Activated T-cell treated with anti-CD3 and anti-CD28 coated beads, Interleukin-2, amount 50 U/mL, for 24 hours (primary cell): ENCODE measurements around the gene DNASE1L3.
"Not testable (repeated sequence)": the region's sequence is repeated elsewhere in the genome, so short reads cannot be mapped to it uniquely, and the experiment has no call there.

Experiments used
- DNase-seq: peaks from one replicate; pipeline ENCODE4 v3.0.0-alpha.2; 2020
- H3K27ac Mint-ChIP-seq: 2 replicates; pipeline ENCODE4 v1.8.0; 2020; ENCODE audit warnings: mild to moderate bottlenecking, mixed read lengths
- H3K27me3 Mint-ChIP-seq: 2 replicates; pipeline ENCODE4 v1.8.0; 2020; ENCODE audit warnings: mixed read lengths
- H3K36me3 Mint-ChIP-seq: 2 replicates; pipeline ENCODE4 v1.8.0; 2020; ENCODE audit warnings: low read depth, mixed read lengths
- H3K4me1 Mint-ChIP-seq: 2 replicates; pipeline ENCODE4 v1.8.0; 2020; ENCODE audit warnings: low read depth, mixed read lengths
- H3K4me3 Mint-ChIP-seq: 2 replicates; pipeline ENCODE4 v1.8.0; 2020; ENCODE audit warnings: mild to moderate bottlenecking, moderate library complexity, mixed read lengths
- H3K9me3 Mint-ChIP-seq: 2 replicates; pipeline ENCODE4 v1.8.0; 2020; ENCODE audit warnings: mixed read lengths

Gene DNASE1L3, protein sequence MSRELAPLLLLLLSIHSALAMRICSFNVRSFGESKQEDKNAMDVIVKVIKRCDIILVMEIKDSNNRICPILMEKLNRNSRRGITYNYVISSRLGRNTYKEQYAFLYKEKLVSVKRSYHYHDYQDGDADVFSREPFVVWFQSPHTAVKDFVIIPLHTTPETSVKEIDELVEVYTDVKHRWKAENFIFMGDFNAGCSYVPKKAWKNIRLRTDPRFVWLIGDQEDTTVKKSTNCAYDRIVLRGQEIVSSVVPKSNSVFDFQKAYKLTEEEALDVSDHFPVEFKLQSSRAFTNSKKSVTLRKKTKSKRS

DNA sequence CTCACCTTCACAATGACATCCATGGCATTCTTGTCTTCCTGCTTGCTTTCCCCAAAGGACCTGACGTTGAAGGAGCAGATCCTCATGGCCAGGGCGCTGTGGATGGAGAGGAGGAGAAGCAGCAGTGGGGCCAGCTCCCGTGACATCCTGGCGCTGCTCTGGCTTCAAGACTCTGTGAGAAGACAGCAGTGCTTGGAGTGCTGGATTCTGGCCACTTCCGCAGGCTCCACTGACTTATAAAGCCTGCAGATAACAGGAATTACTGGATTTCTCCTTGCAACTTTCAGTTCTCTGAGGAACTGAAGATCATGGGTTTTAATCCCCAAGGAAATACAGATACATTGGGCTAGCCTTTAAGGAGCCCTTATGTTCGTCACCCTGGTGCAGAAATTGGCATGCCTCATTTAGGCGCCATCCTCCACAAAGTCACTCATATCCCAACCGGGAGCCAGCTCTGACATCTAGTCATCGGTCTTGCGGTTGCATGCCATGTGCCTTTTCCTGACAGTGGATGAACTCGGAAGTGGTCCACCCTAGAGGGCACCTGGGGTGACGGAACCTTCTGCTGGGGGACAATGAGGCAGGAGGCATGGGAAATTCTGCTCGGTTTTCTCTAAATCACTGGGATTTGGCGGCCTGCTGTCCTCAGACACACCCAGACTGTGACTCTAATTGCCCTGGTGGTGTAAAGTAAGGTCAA, at the start of gene DNASE1L3:
Gene DNASE1L3, minus strand, starts transcription at position 212 of the 700 bp plus-strand sequence. Its CDS starts 66 bp downstream, at position 146.
- Mint-ChIP-seq H3K27me3 (peaks cover 22% of the 10 kb centered on the region), H3K27ac (no peak within 1 kb of the TSS), H3K9me3 (no peaks in the 10 kb centered on the region), H3K4me3 (no peak within 1 kb of the TSS), H3K36me3 (no peaks in the 10 kb centered on the region), H3K4me1 (peaks cover 35% of the 10 kb centered on the region)
- DNase-seq, result no peak

DNA sequence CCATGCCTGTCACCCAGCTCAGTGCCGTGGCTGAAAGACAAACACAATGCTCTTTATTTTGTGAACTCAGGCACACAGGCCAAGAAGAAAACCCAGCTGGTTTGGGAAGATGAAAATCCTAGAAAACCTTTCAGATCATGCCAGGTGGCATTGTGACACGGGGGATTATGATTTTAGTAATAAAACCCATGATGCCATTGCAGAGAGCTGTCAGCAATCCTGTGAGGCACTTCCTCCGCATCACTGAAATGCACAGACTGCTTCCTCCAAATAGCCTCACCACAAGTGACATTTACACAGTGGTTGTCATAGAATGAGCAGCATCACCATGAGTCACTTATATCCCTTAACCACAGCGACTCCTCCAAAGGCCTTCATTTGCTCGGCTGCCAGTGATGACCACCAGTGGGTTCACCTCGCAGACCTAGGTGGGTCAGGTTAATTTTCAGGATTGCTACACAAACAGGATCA, 49.5 kb upstream of the DNASE1L3 start:
- Mint-ChIP-seq H3K27ac (peak overlapping the region; percentile 26), H3K36me3 (peaks cover 28% of the 10 kb centered on the region), H3K9me3 (no peaks in the 10 kb centered on the region), H3K27me3 (no peaks in the 10 kb centered on the region), H3K4me3 (no peak overlapping the region), H3K4me1 (peaks cover 10% of the 10 kb centered on the region)
- no peak for DNase-seq

DNA sequence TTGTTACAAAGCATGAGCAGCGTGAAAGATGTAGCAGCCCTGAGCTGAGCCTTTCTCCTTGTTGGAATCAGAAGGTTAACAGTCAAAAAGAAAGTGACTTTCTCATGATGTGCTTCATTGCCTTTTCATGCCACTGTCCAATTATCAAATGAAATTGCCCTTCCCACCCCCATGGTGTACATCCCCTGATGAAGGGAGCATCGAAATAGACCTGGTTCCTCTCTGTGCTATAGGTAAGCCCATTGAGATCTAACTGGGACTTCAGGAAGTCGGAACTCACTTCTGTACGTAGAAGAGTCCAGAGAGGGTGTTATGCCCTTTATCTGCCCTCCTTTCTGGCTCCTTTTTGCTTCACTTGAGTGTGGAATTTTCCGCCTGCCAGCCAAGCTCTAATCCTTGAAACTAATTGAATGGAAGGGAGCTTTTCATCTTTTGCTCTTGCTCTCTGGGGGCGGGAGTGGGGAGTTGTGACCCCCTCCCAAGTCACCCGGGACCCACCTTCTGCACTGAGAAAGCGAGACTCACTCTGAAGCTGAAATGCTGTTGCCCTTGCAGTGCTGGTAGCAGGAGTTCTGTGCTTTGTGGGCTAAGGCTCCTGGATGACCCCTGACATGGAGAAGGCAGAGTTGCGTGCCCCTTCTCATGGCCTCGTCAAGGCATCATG, 47.8 kb upstream of the DNASE1L3 start:
- H3K36me3 Mint-ChIP-seq, result peaks cover 28% of the 10 kb centered on the region
- no peak overlapping the region for H3K4me3 Mint-ChIP-seq
- no peak overlapping the region for H3K27ac Mint-ChIP-seq

DNA sequence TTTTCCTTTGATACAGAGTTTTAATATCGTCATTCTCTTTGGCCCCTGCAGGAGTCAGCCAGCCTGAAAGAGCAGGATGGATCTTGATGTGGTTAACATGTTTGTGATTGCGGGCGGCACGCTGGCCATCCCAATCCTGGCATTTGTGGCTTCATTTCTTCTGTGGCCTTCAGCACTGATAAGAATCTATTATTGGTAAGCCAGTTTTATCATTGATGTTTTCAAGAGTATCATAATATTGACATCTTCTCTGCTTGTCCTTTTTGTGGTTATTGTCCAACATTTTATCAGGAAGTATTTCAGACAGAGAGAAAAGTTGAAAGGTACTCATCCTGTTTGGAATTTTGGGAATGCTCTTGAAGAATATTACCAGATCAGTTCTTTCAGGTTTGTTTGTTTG, 45.7 kb upstream of the DNASE1L3 start:
- Mint-ChIP-seq H3K36me3 (peaks cover 31% of the 10 kb centered on the region), H3K27me3 (no peaks in the 10 kb centered on the region), H3K9me3 (no peaks in the 10 kb centered on the region), H3K4me1 (peaks cover 12% of the 10 kb centered on the region), H3K4me3 (no peak overlapping the region), H3K27ac (no peak overlapping the region)
- no peak for DNase-seq

More for the DNA sequence above, 47.8 kb upstream of the DNASE1L3 start:
- DNase-seq, result no peak
- H3K9me3 Mint-ChIP-seq, result no peaks in the 10 kb centered on the region
- H3K4me1 Mint-ChIP-seq, result peaks cover 10% of the 10 kb centered on the region
- H3K27me3 Mint-ChIP-seq, result no peaks in the 10 kb centered on the region

DNA sequence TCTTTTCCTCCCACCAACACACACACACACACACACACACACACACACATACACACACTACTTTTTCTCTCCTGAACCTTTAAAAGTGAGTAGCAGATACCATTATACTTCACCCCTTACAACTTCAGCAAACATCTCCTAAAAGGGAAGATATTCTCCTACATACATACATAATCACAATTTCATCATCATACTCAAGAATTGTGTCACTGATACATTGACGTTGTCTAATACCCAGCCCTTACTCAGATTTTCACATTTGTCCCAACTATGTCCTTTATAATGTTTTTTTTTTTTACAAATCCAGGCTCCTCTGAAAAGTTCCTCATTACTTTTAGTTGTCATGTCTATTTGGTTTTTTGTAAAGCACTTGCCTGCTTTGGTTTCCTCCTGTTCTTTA, 45.3 kb upstream of the DNASE1L3 start:
- H3K27ac Mint-ChIP-seq, result no peak overlapping the region

DNA sequence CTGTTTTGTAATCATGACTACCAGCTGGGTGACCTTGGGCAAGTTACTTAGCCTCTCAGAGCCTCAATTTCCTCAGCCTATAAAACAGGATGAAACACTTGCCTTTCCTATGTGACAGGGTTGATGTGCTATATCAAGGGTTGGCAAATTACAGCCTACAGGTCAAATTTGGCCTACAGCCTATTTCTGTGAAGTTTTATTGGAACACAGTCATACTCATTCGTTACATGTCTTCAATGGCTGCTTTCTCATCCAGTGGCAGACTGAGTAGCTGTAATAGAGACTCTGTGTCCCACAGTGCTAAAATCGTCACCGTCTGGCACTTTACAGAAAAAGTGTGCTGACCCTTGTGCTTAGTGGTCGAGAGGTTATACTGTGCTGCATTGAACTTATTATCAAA, 43.4 kb upstream of the DNASE1L3 start:
- Mint-ChIP-seq H3K36me3 (peaks cover 29% of the 10 kb centered on the region), H3K27me3 (no peaks in the 10 kb centered on the region), H3K27ac (no peak overlapping the region), H3K4me1 (peaks cover 5% of the 10 kb centered on the region), H3K4me3 (no peak overlapping the region), H3K9me3 (no peaks in the 10 kb centered on the region)
- no peak for DNase-seq

More for the DNA sequence above, 45.3 kb upstream of the DNASE1L3 start:
- Mint-ChIP-seq H3K4me3 (no peak overlapping the region), H3K9me3 (no peaks in the 10 kb centered on the region), H3K36me3 (peaks cover 32% of the 10 kb centered on the region), H3K27me3 (no peaks in the 10 kb centered on the region), H3K4me1 (peaks cover 12% of the 10 kb centered on the region)
- DNase-seq, result no peak

DNA sequence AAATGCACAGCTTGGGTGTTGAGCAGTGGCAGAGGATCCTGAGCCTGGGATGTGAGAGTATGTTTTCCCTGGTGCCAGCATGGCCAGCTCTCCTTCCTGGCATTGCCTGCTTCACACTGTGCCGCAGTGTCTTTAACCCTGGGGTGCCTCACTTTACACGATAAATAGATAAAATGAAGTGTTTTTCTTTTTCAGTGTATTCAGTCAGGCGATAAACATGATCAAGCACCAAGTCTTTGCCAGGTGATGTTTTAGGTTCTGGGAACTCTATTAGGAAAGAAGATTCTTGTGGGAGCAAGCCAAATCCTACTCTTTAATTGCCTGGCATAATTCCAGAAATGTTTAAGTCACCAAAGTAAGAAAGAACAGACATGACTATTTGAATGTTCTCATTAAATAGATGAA, 40.9 kb upstream of the DNASE1L3 start:
- Mint-ChIP-seq H3K27ac (no peak overlapping the region), H3K9me3 (no peaks in the 10 kb centered on the region), H3K4me1 (peaks cover 5% of the 10 kb centered on the region), H3K4me3 (no peak overlapping the region), H3K27me3 (no peaks in the 10 kb centered on the region), H3K36me3 (peaks cover 7% of the 10 kb centered on the region)
- DNase-seq, result no peak

DNA sequence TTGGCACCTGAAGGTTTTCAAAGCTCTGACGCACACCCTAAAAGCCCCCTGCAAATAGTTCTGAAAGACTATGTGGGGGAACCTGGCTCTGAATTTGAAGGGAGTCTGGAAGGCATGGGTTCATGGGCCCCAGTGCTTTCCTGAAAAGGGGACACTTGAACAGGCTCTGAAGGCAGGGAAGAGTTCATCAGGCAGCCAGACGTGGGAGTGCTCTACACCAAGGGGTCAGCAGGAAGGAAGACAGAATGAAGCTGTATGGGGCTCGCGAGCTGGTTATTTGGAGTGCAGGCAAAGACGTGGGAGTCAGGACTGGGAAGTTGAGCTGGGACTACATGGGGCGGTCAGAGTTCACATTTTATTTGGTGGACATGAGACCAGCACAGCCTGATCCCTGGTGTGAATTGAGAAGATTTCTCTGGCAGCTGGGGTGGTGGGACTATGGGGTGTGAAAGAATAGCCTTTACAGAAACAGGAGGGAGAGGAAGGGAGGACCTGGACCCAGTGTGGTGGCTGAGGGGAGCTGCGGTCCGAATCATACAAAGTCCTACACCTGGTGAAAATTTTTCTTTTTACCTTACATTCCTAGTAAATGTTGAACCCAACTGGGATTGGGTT, 39.4 kb upstream of the DNASE1L3 start:
- peaks cover 6% of the 10 kb centered on the region for H3K36me3 Mint-ChIP-seq
- no peaks in the 10 kb centered on the region for H3K27me3 Mint-ChIP-seq
- no peak for DNase-seq
- H3K9me3 Mint-ChIP-seq, result no peaks in the 10 kb centered on the region
- peaks cover 5% of the 10 kb centered on the region for H3K4me1 Mint-ChIP-seq
- H3K27ac Mint-ChIP-seq, result no peak overlapping the region
- H3K4me3 Mint-ChIP-seq, result no peak overlapping the region

DNA sequence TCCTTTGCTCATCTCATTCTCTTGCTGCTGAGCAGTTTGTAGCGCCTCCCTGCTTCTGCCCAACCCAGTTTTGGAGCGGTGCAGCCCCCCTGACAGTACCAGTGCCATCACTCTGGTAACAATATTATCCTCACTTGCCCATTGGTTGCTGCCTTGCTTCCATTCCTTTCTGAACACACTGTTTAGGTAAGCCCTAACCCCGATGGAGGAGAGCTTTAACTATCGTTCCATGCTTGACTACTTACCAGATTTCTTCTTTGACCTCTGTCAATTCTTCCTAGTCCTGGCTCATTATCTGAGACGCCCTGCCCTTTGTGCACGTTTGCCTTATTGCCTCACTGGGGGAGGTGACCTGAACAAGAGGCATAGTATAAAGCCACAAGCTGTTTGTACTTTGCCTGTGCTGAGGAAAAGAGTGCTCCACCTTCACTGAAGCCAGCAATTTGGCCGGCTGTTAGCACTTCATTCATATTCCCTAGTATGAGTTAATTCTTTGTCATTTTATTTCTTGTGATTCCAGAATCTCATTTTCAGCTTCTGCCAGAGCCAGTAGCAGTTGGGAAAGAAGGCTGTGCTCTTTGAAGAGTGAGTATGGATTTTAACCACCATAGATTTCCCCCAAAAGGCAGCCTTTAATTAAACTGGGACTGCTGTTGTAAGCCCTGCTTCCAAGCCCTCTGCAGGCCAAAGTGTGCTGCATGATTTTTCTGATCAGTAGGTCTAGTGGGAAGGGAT, 38.8 kb upstream of the DNASE1L3 start:
- Mint-ChIP-seq H3K27me3 (no peaks in the 10 kb centered on the region), H3K4me1 (peaks cover 5% of the 10 kb centered on the region), H3K4me3 (no peak overlapping the region)

DNA sequence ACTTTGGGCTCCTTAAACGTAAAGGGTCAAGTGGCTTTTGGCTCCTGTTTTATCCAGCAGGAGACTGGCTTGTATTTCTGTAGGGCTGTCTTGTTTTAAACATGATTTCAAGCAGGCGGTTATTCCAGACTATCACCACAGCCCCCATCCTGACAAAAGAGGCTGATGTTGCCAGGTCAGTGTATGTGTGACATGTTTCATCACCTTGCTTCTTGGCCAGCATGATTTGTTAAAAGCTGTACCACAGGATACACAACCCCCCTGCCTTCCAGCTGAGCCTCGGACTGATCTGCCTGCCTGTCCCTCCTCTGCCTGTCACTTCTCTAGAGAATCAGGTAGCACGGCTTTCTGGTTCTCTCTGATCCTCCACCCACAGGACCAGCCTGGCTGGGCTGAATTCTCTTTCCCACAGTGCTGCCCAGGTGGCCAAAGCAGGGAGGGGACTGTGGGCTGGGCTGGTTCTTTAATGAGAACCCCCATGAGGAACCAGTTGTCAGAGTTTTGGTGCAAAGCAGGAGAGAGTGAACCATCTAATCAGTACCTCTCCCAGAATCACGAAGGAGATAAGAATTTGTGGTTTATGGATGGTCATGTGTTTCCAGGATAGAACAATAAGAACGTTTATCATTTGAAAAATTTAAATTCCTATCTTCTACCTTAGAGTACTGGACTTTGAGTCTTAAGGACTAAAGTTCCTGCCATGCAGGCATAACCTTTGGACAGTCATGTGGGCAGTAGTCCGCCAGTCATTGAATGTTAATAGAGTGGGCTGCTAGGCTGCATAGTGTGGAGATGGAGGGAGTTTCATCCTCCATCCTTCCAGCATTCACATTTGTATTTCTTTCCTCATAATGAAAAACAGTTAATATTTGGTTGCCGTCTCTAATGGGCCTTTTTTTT, 35.6 kb upstream of the DNASE1L3 start:
- no peaks in the 10 kb centered on the region for H3K36me3 Mint-ChIP-seq
- peaks cover 2% of the 10 kb centered on the region for H3K4me1 Mint-ChIP-seq
- no peaks in the 10 kb centered on the region for H3K27me3 Mint-ChIP-seq
- H3K27ac Mint-ChIP-seq, result no peak overlapping the region
- H3K4me3 Mint-ChIP-seq, result no peak overlapping the region
- no peak for DNase-seq
- H3K9me3 Mint-ChIP-seq, result no peaks in the 10 kb centered on the region

More for the DNA sequence above, 38.8 kb upstream of the DNASE1L3 start:
- peaks cover 6% of the 10 kb centered on the region for H3K36me3 Mint-ChIP-seq
- DNase-seq, result no peak
- H3K27ac Mint-ChIP-seq, result no peak overlapping the region
- no peaks in the 10 kb centered on the region for H3K9me3 Mint-ChIP-seq

DNA sequence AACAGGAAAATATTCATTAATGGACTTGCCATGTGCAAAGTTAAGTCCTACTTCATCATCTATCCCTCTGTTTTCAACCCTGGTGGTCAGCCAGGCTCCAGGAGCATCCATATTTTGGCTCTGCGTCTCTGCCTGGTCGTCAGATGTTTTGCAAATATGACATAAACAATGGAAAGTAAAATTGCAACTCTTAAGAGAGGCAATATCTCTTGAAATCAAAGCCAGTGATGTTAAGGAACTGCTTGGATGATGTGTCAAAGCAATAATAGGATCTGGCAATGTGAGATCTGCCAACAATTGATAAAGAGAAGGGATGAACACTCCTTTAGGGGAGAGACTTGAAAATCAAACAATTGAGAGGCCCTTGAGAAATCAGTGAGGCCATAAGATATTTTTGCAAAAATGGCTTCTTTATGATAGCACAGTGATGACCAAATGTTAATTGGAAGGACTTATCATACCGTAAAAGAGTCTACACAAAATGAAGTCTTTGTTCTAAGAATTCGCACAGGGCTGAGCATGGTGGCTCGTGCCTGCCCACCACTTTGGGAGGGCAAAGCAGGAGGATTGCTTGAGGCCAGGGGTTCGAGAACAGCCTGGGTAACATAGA, 33.3 kb upstream of the DNASE1L3 start:
- H3K27ac Mint-ChIP-seq, result no peak overlapping the region
- no peaks in the 10 kb centered on the region for H3K9me3 Mint-ChIP-seq
- DNase-seq, result no peak
- H3K4me3 Mint-ChIP-seq, result no peak overlapping the region
- peaks cover 6% of the 10 kb centered on the region for H3K4me1 Mint-ChIP-seq
- H3K27me3 Mint-ChIP-seq, result no peaks in the 10 kb centered on the region
- no peaks in the 10 kb centered on the region for H3K36me3 Mint-ChIP-seq

DNA sequence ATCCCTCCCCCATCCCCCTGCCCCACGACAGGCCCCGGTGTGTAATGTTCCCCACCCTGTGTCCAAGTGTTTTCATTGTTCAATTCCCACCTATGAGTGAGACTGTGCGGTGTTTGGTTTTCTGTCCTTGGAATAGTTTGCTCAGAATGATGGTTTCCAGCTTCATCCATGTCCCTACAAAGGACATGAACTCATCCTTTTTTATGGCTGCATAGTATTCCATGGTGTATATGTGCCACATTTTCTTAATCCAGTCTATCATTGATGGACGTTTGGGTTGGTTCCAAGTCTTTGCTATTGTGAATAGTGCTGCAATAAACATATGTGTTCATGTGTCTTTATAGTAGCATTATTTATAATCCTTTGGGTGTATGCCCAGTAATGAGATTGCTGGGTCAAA, 32.1 kb upstream of the DNASE1L3 start:
- not testable (repeated sequence) for H3K27ac Mint-ChIP-seq, H3K9me3 Mint-ChIP-seq, H3K27me3 Mint-ChIP-seq, DNase-seq, H3K36me3 Mint-ChIP-seq, H3K4me3 Mint-ChIP-seq
- peaks cover 13% of the 10 kb centered on the region for H3K4me1 Mint-ChIP-seq

DNA sequence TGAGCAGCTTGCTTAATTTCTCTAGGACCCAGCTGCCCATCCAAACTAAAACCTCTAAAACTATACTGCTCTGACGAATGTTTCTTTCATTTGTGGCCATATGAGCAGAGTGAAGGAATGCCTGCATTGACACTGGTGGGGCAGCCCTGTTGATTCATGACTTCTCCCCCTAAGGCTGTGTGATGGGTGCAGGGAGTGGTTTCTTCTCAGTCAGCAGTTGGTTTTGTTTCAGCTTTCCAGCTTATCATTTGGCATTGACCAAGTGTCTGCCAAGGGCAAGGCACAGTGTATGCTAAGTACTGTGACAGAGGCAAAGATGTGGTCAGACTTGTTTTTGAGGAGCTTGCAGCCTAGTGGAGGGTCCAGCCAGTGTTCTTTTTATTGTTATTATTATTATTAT, 31.6 kb upstream of the DNASE1L3 start:
- no peak for DNase-seq
- Mint-ChIP-seq H3K9me3 (no peaks in the 10 kb centered on the region), H3K27ac (no peak overlapping the region), H3K4me1 (peaks cover 13% of the 10 kb centered on the region), H3K4me3 (no peak overlapping the region), H3K36me3 (peaks cover 6% of the 10 kb centered on the region), H3K27me3 (no peaks in the 10 kb centered on the region)
